Stimulated activated CD8-positive, alpha-beta memory T cell treated with anti-CD3 and anti-CD28 coated beads, Interleukin-15, amount 100 ng/mL, for 24 hours (primary cell): Measurements from ENCODE around the gene PGAM2.

Experiments used
- DNase-seq: peaks from one replicate; pipeline ENCODE4 v3.0.0-alpha.2; 2020; ENCODE audit warnings: low read depth

The PGAM2 gene

GRCh38 chr7:44065431-44066110, at the start of gene PGAM2:
PGAM2 (minus strand) TSS chr7:44065567; CDS start chr7:44065529, 38 bp downstream.
- DNase-seq, result no peak

GRCh38 chr7:44114586-44115310, 49.4 kb upstream of the PGAM2 start:
- DNase-seq, result no peak

- DNase-seq, result no peak
Measured at GRCh38 chr7:44113764-44114354, 48.5 kb upstream of the PGAM2 start.

GRCh38 chr7:44112997-44113763, 47.8 kb upstream of the PGAM2 start:
- DNase-seq, result no peak

- no peak for DNase-seq
Measured at GRCh38 chr7:44112231-44112996, 47.0 kb upstream of the PGAM2 start.

GRCh38 chr7:44111761-44112160, 46.4 kb upstream of the PGAM2 start:
- DNase-seq, result no peak

GRCh38 chr7:44110719-44111635, 45.6 kb upstream of the PGAM2 start:
- no peak for DNase-seq

- no peak for DNase-seq
Measured at GRCh38 chr7:44109991-44110390, 44.6 kb upstream of the PGAM2 start.

- no peak for DNase-seq
Measured at GRCh38 chr7:44108768-44109750, 43.7 kb upstream of the PGAM2 start.

GRCh38 chr7:44107961-44108767, 42.8 kb upstream of the PGAM2 start:
- DNase-seq, result no peak

GRCh38 chr7:44107116-44107960, 42.0 kb upstream of the PGAM2 start:
- no peak for DNase-seq

GRCh38 chr7:44106311-44107065, 41.1 kb upstream of the PGAM2 start:
- DNase-seq, result no peak

GRCh38 chr7:44105832-44106231, 40.5 kb upstream of the PGAM2 start:
- DNase-seq, result no peak

GRCh38 chr7:44104860-44105771, 39.7 kb upstream of the PGAM2 start:
- DNase-seq, result no peak

- DNase-seq, result no peak
Measured at GRCh38 chr7:44103923-44104859, 38.8 kb upstream of the PGAM2 start, which contains the start of gene AEBP1. AEBP1 (plus strand) TSS chr7:44104345; CDS start chr7:44104666, 321 bp downstream.
